ENCODE measurements around the gene TSPAN9. TPM values are rescaled to one million over a fixed set of nuclear protein-coding genes. Genes with fewer than 3 reads are reported as not detected.

Gene TSPAN9
- total and polyA plus RNA-seq, 10 of the 15 experiments (the other 5 are each of a cell fraction or from before 2014, with no cell fraction given) = 0.03 to 1.0 (median 0.12) TPM; not detected in 5

GRCh38 chr12:3315201-3315661, 238.1 kb downstream of the TSPAN9 start:
- no peaks in the 10 kb centered on the region for H3K36me3 ChIP-seq (ENCODE audit: control insufficient read depth in 2 of 2, insufficient read depth in 2 of 2, low read length in 1 of 2)
- H3K27ac ChIP-seq (ENCODE audit: control insufficient read depth, insufficient read depth) = no peak overlapping the region
- DNase-seq (ENCODE audit: low read depth, low spot score) = no peak
- in situ Hi-C loops (cut with MboI) (no loop called here), intact Hi-C loops (cut with micrococcal nuclease; ENCODE audit: unreplicated experiment) (no loop called here)
- no peak overlapping the region for H3K4me3 ChIP-seq
- WGBS (ENCODE audit: insufficient coverage, insufficient replicate concordance, low lambda C conversion rate, missing lambda C conversion rate) = 25% methylated on average over 11 of the region's 11 CpGs
- no TSS peak for BruUV-seq (replicated peaks)
- no peaks in the 10 kb centered on the region for H3K4me1 ChIP-seq (ENCODE audit: control insufficient read depth, insufficient read depth, low read length)
- no peaks in the 10 kb centered on the region for H3K9me3 ChIP-seq (replicated peaks; ENCODE audit: control insufficient read depth, insufficient read depth, low read length)
- CTCF ChIA-PET = interaction anchor here (0.8 to 3.0 kb wide), 5 partner anchors 12 to 489 kb away, joined by 4 to 19 read pairs (median 12); no protein-coding TSS in a partner anchor
- no peak overlapping the region for H3K9ac ChIP-seq (ENCODE audit: control insufficient read depth, insufficient read depth, low read length)
- SMC1A ChIA-PET (ENCODE audit: uncharacterized antibody, unreplicated experiment) = interaction anchor here (0.7 kb wide), 1 partner anchor 15 kb away, joined by 3 read pairs; no protein-coding TSS in a partner anchor
- no peak for TF ChIP-seq NFXL1 (IDR thresholded peaks at IDR 0.05; ENCODE audit: borderline replicate concordance)
- no peak for TF ChIP-seq ATF3 (IDR thresholded peaks at IDR 0.05; ENCODE audit: borderline replicate concordance, extremely low read depth, low read depth, low read length)
- no peak for TF ChIP-seq BRCA1 (IDR thresholded peaks at IDR 0.05; ENCODE audit: low read depth, low read length)
- TF ChIP-seq REST (IDR thresholded peaks at IDR 0.05; ENCODE audit: low read depth, low read length) = no peak
- TF ChIP-seq HDAC2 (IDR thresholded peaks at IDR 0.05) = no peak
- no peak for TF ChIP-seq NBN (IDR thresholded peaks at IDR 0.05)
- TF ChIP-seq SUZ12 (IDR thresholded peaks at IDR 0.05; ENCODE audit: unreplicated experiment) = no peak
- TF ChIP-seq CUX1 (IDR thresholded peaks at IDR 0.05; ENCODE audit: insufficient replicate concordance, low read depth, low read length) = no peak
- no peak for TF ChIP-seq TBL1XR1 (IDR thresholded peaks at IDR 0.05; ENCODE audit: low read depth, low read length)
- no peak for TF ChIP-seq YY1 (IDR thresholded peaks at IDR 0.05; ENCODE audit: low read depth, low read length)
- no peaks in the 10 kb centered on the region; a peak in 2 of 4 replicates for H3K27me3 ChIP-seq (replicated peaks in 1 of 2; ENCODE audit: control insufficient read depth in 2 of 2, insufficient read depth in 2 of 2, low read length in 1 of 2)
- H3K79me2 ChIP-seq (ENCODE audit: control insufficient read depth, insufficient read depth, low read length) = no peaks in the 10 kb centered on the region
- RAD21 ChIA-PET (ENCODE audit: unreplicated experiment) = interaction anchor here (2.0 to 2.4 kb wide), 2 partner anchors 15 to 489 kb away, joined by 7 to 10 read pairs; no protein-coding TSS in a partner anchor
- H3K4me2 ChIP-seq (ENCODE audit: control insufficient read depth, insufficient read depth) = no peak overlapping the region
- H2AFZ ChIP-seq (ENCODE audit: control insufficient read depth, low read depth, low read length) = no peak overlapping the region
- H4K20me1 ChIP-seq (ENCODE audit: control insufficient read depth, insufficient read depth) = no peaks in the 10 kb centered on the region
- no peak for FAIRE-seq
- POLR2A ChIA-PET = no interaction called here
- ATAC-seq = no peak
